OCI-LY1 (cell line): Measurements from ENCODE around the gene NHSL2.

Source experiments
- H2AFZ ChIP-seq: fragments of 200-600 bp; sonication (generic), shearing (Covaris generic); 2 replicates; pipeline ENCODE4 v1.6.0; 2014; ENCODE audit warnings: antibody characterized with exemption, mild to moderate bottlenecking, low read length
- H3F3A ChIP-seq: fragments of 200-600 bp; sonication (generic), shearing (Covaris generic); 2 replicates; pipeline ENCODE4 v1.6.0; 2014; ENCODE audit warnings: mild to moderate bottlenecking, antibody characterized with exemption, low read length, moderate library complexity; ENCODE audit not compliant: insufficient read depth
- H3K27ac ChIP-seq: fragments of 200-600 bp; sonication (generic); 2 replicates; pipeline ENCODE4 v1.5.1; 2014; ENCODE audit warnings: low read length, mixed run types, mild to moderate bottlenecking, low read depth; ENCODE audit not compliant: poor library complexity, severe bottlenecking
- H3K27me3 ChIP-seq: fragments of 200-600 bp; sonication (generic); 2 replicates; pipeline ENCODE4 v1.6.0; 2014; ENCODE audit warnings: antibody characterized with exemption, mild to moderate bottlenecking, low read length, moderate library complexity; ENCODE audit not compliant: insufficient read depth
- H3K36me3 ChIP-seq: fragments of 200-600 bp; sonication (generic); 2 replicates; pipeline ENCODE4 v1.6.1; 2014; ENCODE audit warnings: mild to moderate bottlenecking, antibody characterized with exemption, low read length, moderate library complexity, mixed read lengths; ENCODE audit not compliant: insufficient read depth
- H3K4me1 ChIP-seq: fragments of 200-600 bp; sonication (generic); 2 replicates; pipeline ENCODE4 v1.5.1; 2014; ENCODE audit warnings: mild to moderate bottlenecking, low read length, moderate library complexity; ENCODE audit not compliant: insufficient read depth, severe bottlenecking
- H3K4me2 ChIP-seq: fragments of 200-600 bp; sonication (generic), shearing (Covaris generic); 2 replicates; pipeline ENCODE4 v1.6.1; 2014; ENCODE audit warnings: low read length
- H3K4me3 ChIP-seq: fragments of 200-600 bp; sonication (generic); 2 replicates; pipeline ENCODE4 v1.5.1; 2014; ENCODE audit warnings: low read length, low read depth, mild to moderate bottlenecking, mixed read lengths; ENCODE audit not compliant: poor library complexity, severe bottlenecking
- H3K79me2 ChIP-seq: fragments of 200-600 bp; shearing (Covaris generic); 2 replicates; pipeline ENCODE4 v1.6.1; 2016; ENCODE audit warnings: mixed run types, low read length, mixed read lengths; ENCODE audit not compliant: insufficient read depth
- H3K9ac ChIP-seq: fragments of 200-600 bp; sonication (generic), shearing (Covaris generic); 2 replicates; pipeline ENCODE4 v1.6.1; 2014; ENCODE audit warnings: mild to moderate bottlenecking, low read length, mixed read lengths
- H3K9me2 ChIP-seq: fragments of 200-600 bp; sonication (generic), shearing (Covaris generic); 2 replicates; pipeline ENCODE4 v1.6.1; 2014; ENCODE audit warnings: low read depth, mild to moderate bottlenecking, low read length, mixed read lengths
- H3K9me3 ChIP-seq: fragments of 200-600 bp; shearing (Covaris generic); 2 replicates; pipeline ENCODE4 v1.6.1; 2014; ENCODE audit warnings: low read length, mixed read lengths
- H4K20me1 ChIP-seq: fragments of 200-600 bp; sonication (generic), shearing (Covaris generic); 2 replicates; pipeline ENCODE4 v1.6.0; 2016; ENCODE audit warnings: mild to moderate bottlenecking, low read length; ENCODE audit not compliant: insufficient read depth
- CTCF ChIP-seq: fragments of 200-600 bp; sonication (generic), shearing (Covaris generic); IDR thresholded peaks from 2 replicates; pipeline ENCODE4 v1.5.1; 2017; ENCODE audit warnings: mild to moderate bottlenecking, antibody characterized with exemption, low read length, moderate library complexity, mixed read lengths
- EZH2 ChIP-seq: fragments of 200-600 bp; sonication (generic), shearing (Covaris generic); IDR thresholded peaks from 2 replicates; pipeline ENCODE4 v1.8.0; 2017; ENCODE audit warnings: borderline replicate concordance, mixed run types, mild to moderate bottlenecking, antibody characterized with exemption, low read length, moderate library complexity, mixed read lengths

Gene NHSL2

GRCh38 chrX:72023071-72023470 is 112.4 kb downstream of the NHSL2 start:
- TF ChIP-seq CTCF (no peak), EZH2 (no peak)
- no peaks in the 10 kb centered on the region for H3F3A ChIP-seq
- H3K4me2 ChIP-seq, result no peak overlapping the region
- H3K27me3 ChIP-seq, result no peaks in the 10 kb centered on the region
- no peak overlapping the region for H3K9ac ChIP-seq
- no peak overlapping the region for H2AFZ ChIP-seq
- no peaks in the 10 kb centered on the region for H3K79me2 ChIP-seq
- no peak overlapping the region for H3K4me3 ChIP-seq
- no peaks in the 10 kb centered on the region for H4K20me1 ChIP-seq
- no peaks in the 10 kb centered on the region for H3K36me3 ChIP-seq
- no peak overlapping the region for H3K27ac ChIP-seq
- peaks cover 3% of the 10 kb centered on the region for H3K4me1 ChIP-seq
- no peaks in the 10 kb centered on the region for H3K9me2 ChIP-seq
- H3K9me3 ChIP-seq, result no peaks in the 10 kb centered on the region

- Histone ChIP-seq H4K20me1 (no peaks in the 10 kb centered on the region), H3K27me3 (no peaks in the 10 kb centered on the region), H3K4me3 (no peak overlapping the region), H2AFZ (no peak overlapping the region), H3K9ac (no peak overlapping the region), H3K27ac (no peak overlapping the region), H3K4me1 (no peaks in the 10 kb centered on the region), H3K36me3 (no peaks in the 10 kb centered on the region), H3K4me2 (no peak overlapping the region), H3K79me2 (no peaks in the 10 kb centered on the region), H3K9me3 (no peaks in the 10 kb centered on the region), H3K9me2 (no peaks in the 10 kb centered on the region), H3F3A (no peaks in the 10 kb centered on the region)
- no peak for TF ChIP-seq EZH2
- TF ChIP-seq CTCF, result no peak
These were observed 114.7 kb downstream of the NHSL2 start for GRCh38 chrX:72025236-72025770.

- TF ChIP-seq EZH2, result no peak
- TF ChIP-seq CTCF, result no peak
- H2AFZ ChIP-seq, result no peak overlapping the region
These were observed 115.8 kb downstream of the NHSL2 start for GRCh38 chrX:72026341-72027023.

More at GRCh38 chrX:72026341-72027023, 115.8 kb downstream of the NHSL2 start:
- H3K36me3 ChIP-seq, result no peaks in the 10 kb centered on the region
- H3K4me3 ChIP-seq, result no peak overlapping the region
- H3K27me3 ChIP-seq, result no peaks in the 10 kb centered on the region
- H3K9me3 ChIP-seq, result no peaks in the 10 kb centered on the region
- no peak overlapping the region for H3K9ac ChIP-seq
- H3K4me1 ChIP-seq, result no peaks in the 10 kb centered on the region
- no peaks in the 10 kb centered on the region for H4K20me1 ChIP-seq
- H3K9me2 ChIP-seq, result no peaks in the 10 kb centered on the region
- H3F3A ChIP-seq, result no peaks in the 10 kb centered on the region
- H3K27ac ChIP-seq, result no peak overlapping the region
- H3K4me2 ChIP-seq, result no peak overlapping the region
- H3K79me2 ChIP-seq, result no peaks in the 10 kb centered on the region
